NCI-H748 treated with DMSO at 0.1 percent for 48 hours (cell line): ENCODE measurements around the gene ELOVL5.
"Not testable (repeated sequence)": the region's sequence is repeated elsewhere in the genome, so short reads cannot be mapped to it uniquely, and the experiment has no call there.

Experiments
- DNase-seq: peaks from one replicate; lab custom pipeline; 2025; lab: John Stamatoyannopoulos, UW

Gene ELOVL5

GRCh38 chr6:53359095-53359842 lies 10.5 kb upstream of the ELOVL5 start:
- peak; percentile 91 for DNase-seq

DNA sequence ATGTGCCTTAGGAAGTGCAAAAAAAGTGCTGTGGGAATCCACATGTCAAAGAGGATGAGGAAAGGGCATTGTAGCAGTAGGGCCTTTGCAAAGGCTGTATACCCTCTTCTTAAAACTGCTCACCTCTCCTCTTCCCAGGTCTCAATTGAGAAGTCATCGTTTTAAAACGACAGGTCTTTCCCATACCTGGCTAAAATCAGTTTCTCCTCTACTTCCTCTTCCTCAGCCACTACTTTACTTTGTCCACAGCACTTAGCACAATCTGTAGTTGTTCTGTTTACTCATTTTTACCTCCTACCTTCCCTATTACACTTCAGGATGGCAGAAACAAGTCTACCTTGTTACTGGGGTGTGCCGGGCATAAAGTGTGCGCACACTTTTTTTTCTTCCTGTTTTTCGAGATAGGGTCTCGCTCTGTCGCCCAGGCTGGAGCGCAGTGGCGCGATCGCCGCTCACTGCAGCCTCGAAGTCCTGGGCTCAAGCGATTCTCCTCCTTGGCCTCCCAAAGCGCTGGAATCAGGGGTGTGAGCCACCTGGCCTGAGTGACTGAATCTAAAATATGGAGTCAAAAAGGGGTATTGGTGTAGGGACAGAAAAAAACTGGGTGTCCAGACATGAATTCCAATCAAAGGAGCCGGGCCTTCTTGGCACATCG lies 9.8 kb upstream of the ELOVL5 start:
- DNase-seq = no peak

DNA sequence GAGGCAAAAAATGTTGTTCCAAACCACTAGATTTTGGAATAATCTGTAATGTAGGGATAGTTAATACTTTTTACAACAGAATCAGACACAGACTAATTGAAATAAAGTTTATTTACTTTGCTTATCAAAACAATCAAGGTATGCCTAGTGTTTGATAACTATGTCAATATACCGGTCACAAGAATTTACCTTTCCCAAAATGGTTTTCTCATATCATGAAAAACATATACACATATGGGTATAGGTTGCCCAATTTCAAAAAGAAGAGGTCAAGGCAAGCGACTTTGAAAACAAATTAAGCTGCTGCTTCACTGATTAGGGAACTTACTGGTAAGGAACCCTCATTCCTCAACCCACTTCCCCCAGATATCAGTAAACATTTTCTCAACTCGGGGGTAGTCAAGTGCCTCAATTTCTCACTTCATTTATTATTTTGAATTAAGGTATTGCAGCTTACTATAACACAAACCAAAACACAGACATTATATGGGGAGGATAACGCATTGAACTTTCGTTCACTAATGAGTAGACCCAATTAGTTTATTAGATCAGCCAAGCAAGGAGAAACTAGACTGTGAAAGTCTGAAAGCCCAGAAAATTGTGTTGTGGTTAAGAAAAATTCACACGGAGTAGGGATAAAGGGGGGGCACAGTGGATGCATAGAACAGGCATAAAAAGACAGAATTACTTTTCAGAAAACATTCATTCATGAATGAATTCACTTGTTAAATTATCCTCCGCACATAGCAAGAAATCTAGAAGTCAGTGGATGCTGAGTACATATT lies 9.0 kb upstream of the ELOVL5 start:
- no peak for DNase-seq

DNA sequence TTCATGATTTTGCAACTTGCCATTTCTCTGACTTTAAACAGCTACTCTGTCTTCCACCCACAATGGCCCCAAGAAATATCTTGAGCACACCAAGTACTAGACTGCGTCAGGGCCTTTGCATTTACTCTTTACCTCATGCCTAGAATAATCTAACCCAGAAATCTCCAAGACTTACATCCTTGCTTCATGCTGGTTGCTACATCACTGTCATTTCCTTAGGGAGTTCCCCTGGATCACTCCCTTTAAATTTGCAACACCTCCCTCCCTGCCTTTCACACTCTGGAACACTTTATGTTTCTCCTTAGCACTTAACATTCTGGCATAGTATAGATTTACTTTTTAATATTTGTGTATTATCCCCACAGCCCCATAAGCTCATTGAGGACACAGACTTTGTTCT lies 4.9 kb upstream of the ELOVL5 start:
- no peak for DNase-seq

GRCh38 chr6:53352360-53352759 lies 3.6 kb upstream of the ELOVL5 start:
- DNase-seq = no peak

GRCh38 chr6:53349209-53349693 lies 501 bp upstream of the ELOVL5 start:
- DNase-seq = no peak

DNA sequence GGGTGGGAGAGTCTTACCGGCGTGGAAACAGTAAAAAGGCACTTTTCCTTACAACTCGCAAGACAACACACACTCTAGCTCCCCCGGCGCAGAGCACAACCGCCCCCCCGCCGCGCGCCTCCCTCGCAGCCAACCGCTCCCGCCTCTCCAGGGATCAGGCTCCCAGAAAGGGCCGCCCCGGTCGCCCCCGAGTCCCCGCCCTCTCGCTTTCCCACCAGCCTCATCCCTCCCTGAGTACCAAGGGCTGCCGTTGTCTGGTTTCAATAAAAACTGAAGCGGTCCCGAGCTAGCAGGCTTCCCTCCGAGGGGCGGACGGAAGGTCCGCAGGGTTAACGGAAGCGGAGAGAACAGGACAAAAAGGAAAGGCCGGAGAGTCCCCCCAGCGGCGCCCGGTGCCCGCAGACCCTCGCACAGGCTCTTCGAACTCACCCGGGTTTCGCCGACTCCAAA lies 804 bp downstream of the ELOVL5 start:
- DNase-seq = peak; percentile 59

- peak; percentile 41 for DNase-seq
Observed at GRCh38 chr6:53347250-53347920, 1.4 kb downstream of the ELOVL5 start.

GRCh38 chr6:53346049-53346448 lies 2.7 kb downstream of the ELOVL5 start:
- not testable (repeated sequence) for DNase-seq

DNA sequence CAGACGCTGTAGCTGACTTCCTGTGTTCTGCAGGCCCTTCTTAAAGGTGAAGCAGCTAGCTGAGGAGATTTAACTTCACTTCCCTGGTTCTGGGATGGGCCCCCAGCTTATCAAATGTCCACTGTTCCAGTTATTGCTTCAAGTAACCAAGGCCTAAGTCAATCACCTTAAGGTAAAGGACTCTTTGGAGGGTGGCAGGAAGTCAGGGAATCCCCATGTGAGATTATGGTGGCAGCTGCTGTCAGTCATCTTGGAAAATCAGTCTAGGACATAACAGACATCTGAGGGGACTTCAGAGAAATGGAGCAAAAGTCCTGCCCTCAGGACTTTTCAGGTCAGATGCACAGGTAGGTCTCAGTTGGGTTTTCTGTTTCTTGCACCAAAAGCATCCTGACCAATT lies 3.8 kb downstream of the ELOVL5 start:
- DNase-seq = no peak

- no peak for DNase-seq
Observed at GRCh38 chr6:53343092-53343491, 5.7 kb downstream of the ELOVL5 start.

DNA sequence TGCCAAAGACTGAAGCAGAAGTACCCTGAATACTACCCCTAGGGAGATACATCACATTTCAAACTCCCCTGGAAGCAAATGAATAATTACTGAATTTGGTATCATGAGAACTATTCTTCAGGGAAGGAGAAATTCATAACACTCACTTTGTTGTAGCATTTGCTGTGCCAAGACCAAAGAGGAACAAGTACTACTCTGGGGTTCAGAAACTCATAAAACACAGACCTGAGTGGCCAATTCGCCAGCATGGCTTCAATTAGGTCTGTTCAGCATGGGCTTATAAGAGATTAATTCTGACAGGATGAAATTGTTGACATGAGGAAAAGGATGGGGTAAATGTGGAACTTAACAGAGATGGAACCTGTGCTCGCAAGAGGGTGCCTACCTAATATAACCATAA lies 6.5 kb downstream of the ELOVL5 start:
- no peak for DNase-seq

DNA sequence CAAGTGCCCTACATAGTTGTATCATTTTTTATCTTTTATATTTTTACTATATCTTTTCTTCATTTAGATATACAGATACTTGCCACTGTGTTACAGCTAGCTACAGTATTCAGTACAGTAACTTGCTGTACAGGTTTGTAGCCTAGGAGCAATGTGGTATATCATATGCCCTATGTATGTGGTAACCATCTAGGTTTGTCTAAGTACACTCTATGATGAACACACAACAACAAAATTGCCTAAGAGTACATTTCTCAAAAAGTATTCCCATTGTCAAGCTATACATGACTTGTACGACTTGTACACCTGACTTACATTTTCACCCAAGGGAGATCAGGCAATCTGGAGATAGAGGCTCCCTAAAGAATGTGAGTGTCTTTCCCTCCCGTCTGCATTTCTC lies 8.2 kb downstream of the ELOVL5 start:
- DNase-seq = no peak

DNA sequence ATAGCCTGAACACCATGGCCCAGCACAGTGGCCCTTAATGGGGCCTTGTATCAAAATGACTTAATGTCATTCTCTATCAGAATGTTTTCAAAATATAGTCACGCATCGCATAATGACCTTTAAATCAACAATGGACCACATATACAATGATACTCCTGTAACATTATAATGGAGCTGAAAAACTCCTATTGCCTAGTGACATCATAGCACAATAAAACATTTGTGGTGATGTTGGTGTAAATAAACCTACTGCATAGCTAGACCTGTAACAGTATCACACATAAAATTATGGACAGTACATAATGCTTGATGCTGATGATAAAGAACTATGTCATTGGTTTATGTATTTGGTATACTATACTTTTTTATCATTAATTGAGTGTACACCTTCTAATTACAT lies 9.3 kb downstream of the ELOVL5 start:
- no peak for DNase-seq

- no peak for DNase-seq
Observed at GRCh38 chr6:53338304-53338703, 10.4 kb downstream of the ELOVL5 start.

- DNase-seq = no peak
Observed at GRCh38 chr6:53336070-53336469, 12.7 kb downstream of the ELOVL5 start.

DNA sequence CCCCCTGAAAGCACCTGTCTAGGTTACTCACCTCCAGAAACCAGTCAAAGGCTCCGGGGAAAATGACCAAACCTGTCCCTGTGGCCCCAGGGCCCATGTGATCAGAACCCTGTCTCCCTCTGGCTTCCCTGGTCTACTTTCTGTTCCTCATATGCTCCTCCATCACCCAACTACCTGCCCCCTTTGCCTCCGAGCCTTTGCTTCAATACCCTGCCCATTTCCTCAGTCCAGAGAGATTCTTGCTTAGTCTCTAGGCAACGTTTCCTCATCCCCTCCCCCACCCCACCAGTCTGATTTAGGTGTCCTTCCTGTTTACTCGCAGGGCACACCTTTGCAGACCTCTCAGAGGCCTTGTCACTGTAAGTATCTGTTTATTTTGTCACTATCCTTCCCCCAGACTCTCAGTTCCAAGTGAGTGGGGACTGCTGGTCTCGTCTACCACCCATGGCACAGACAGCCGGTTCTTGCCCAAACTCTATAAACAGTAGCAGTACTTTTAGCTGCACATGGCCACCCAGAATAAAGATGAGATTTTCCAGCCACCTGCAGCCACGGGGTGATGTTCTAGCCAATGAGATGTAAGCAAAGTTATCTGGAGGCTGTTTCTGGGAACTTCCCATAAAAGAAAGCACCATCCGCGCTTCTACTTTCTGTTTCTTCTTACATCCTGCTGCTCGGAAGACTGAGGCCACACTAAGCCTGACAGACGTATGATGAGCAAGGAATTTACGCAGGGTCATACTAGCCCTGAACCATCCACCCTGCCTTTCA lies 13.3 kb downstream of the ELOVL5 start:
- DNase-seq = no peak

GRCh38 chr6:53333439-53334408 lies 15.0 kb downstream of the ELOVL5 start:
- no peak for DNase-seq

- no peak for DNase-seq
Observed at GRCh38 chr6:53331678-53332077, 17.1 kb downstream of the ELOVL5 start.

- DNase-seq = no peak
Observed at GRCh38 chr6:53330137-53330536, 18.6 kb downstream of the ELOVL5 start.
